Endothelial cell (in vitro differentiated cells): Measurements from ENCODE around the gene DDX10. TPM values are rescaled to one million over a fixed set of nuclear protein-coding genes. Genes with fewer than 3 reads are reported as not detected.

ENCODE experiments used
- DNase-seq: peaks from one replicate; pipeline ENCODE4 v3.0.0; 2021; ENCODE audit warnings: low spot score
- H3K27ac Mint-ChIP-seq: one replicate; pipeline ENCODE4 v1.8.0; 2021; ENCODE audit warnings: mixed read lengths, inconsistent platforms; ENCODE audit not compliant: unreplicated experiment
- H3K27me3 Mint-ChIP-seq: one replicate; pipeline ENCODE4 v1.8.0; 2021; ENCODE audit warnings: mild to moderate bottlenecking, moderate library complexity, mixed read lengths, inconsistent platforms; ENCODE audit not compliant: unreplicated experiment
- H3K36me3 Mint-ChIP-seq: one replicate; pipeline ENCODE4 v1.8.0; 2021; ENCODE audit warnings: mild to moderate bottlenecking, low read depth, mixed read lengths, inconsistent platforms; ENCODE audit not compliant: unreplicated experiment
- H3K4me1 Mint-ChIP-seq: one replicate; pipeline ENCODE4 v1.8.0; 2021; ENCODE audit warnings: mild to moderate bottlenecking, mixed read lengths, inconsistent platforms; ENCODE audit not compliant: unreplicated experiment
- H3K4me3 Mint-ChIP-seq: one replicate; pipeline ENCODE4 v1.8.0; 2021; ENCODE audit warnings: mild to moderate bottlenecking, mixed read lengths, inconsistent platforms; ENCODE audit not compliant: unreplicated experiment
- H3K9me3 Mint-ChIP-seq: one replicate; pipeline ENCODE4 v1.8.0; 2021; ENCODE audit warnings: mixed read lengths, inconsistent platforms; ENCODE audit not compliant: unreplicated experiment
- CTCF ChIP-seq: fragments of 200-600 bp; sonication (generic); IDR thresholded peaks from one replicate; pipeline ENCODE4 v1.5.0; 2021; ENCODE audit warnings: antibody characterized with exemption; ENCODE audit not compliant: unreplicated experiment
- total RNA-seq: library from RNA; stranded (reverse); fragmentation: NEBNext Ultra II Directional; extraction: Animal tissue kit (Norgen Biotek cat#: 25700); gene quantifications from one replicate; pipeline ENCODE4 v1.2.1, GENCODE V29; 2021; ENCODE audit not compliant: unreplicated experiment

The DDX10 gene
- total RNA-seq, 1 donor from 2014 or later, result 20.9 TPM

GRCh38 chr11:108887436-108888238 lies 222.8 kb downstream of the DDX10 start:
- Mint-ChIP-seq H3K27me3 (no peaks in the 10 kb centered on the region), H3K36me3 (no peaks in the 10 kb centered on the region), H3K4me3 (no peak overlapping the region), H3K27ac (no peak overlapping the region), H3K4me1 (peaks cover 4% of the 10 kb centered on the region), H3K9me3 (no peaks in the 10 kb centered on the region)
- TF ChIP-seq CTCF, result no peak
- DNase-seq, result no peak

GRCh38 chr11:108890482-108891105 lies 225.7 kb downstream of the DDX10 start:
- Mint-ChIP-seq H3K36me3 (no peaks in the 10 kb centered on the region), H3K27ac (no peak overlapping the region), H3K4me3 (no peak overlapping the region), H3K4me1 (peaks cover 9% of the 10 kb centered on the region), H3K27me3 (no peaks in the 10 kb centered on the region), H3K9me3 (no peaks in the 10 kb centered on the region)
- DNase-seq, result no peak
- TF ChIP-seq CTCF, result no peak

GRCh38 chr11:108891143-108891542 lies 226.3 kb downstream of the DDX10 start:
- Mint-ChIP-seq H3K27me3 (no peaks in the 10 kb centered on the region), H3K9me3 (no peaks in the 10 kb centered on the region), H3K4me1 (peaks cover 9% of the 10 kb centered on the region), H3K36me3 (no peaks in the 10 kb centered on the region), H3K27ac (no peak overlapping the region), H3K4me3 (no peak overlapping the region)
- DNase-seq, result no peak
- no peak for TF ChIP-seq CTCF

- Mint-ChIP-seq H3K9me3 (no peaks in the 10 kb centered on the region), H3K36me3 (no peaks in the 10 kb centered on the region), H3K27ac (no peak overlapping the region), H3K4me3 (no peak overlapping the region), H3K4me1 (peaks cover 9% of the 10 kb centered on the region), H3K27me3 (no peaks in the 10 kb centered on the region)
- DNase-seq, result no peak
- no peak for TF ChIP-seq CTCF
Measured at GRCh38 chr11:108891909-108892511, 227.1 kb downstream of the DDX10 start.
